HepG2 (cell line): Measurements from ENCODE around the gene ACBD6. TPM values are rescaled to one million over a fixed set of nuclear protein-coding genes. Genes with fewer than 3 reads are reported as not detected.

Experiments used
- ATAC-seq: fragments of 200-7000 bp; cut with Tn5 transposase; 3 replicates; pipeline ENCODE4 v1.9.1; 2020; ENCODE audit warnings: mild to moderate bottlenecking, moderate library complexity
- BruUV-seq: library from RNA; stranded (reverse); fragments of 400-500 nt; replicated peaks from 2 replicates; lab custom pipeline; 2021; lab: Mats Ljungman, UMichigan
- CTCF ChIA-PET: fragments of 300-600 bp; formaldehyde crosslinking; extraction: SDS; loops from one replicate; lab custom pipeline; 2021; ENCODE audit warnings: low total read pairs, inconsistent platforms, low intra/inter-chr PET ratio; lab: Yijun Ruan, JAX
- POLR2A ChIA-PET: fragments of 350-600 bp; sonication (Branson Sonifier 250); formaldehyde crosslinking; loops from one replicate; lab custom pipeline; 2020; ENCODE audit warnings: antibody characterized with exemption, inconsistent platforms; lab: Yijun Ruan, JAX
- DNase-seq: peaks from one replicate; pipeline ENCODE4 v3.0.0-alpha.2; 2015; ENCODE audit warnings: low spot score
- FAIRE-seq: peaks from 3 replicates; lab custom pipeline; 2011; peaks lifted over from hg19 to GRCh38; lab: Jason Lieb, UNC
- H2AFZ ChIP-seq: one replicate; pipeline ENCODE4 v1.6.1; 2011; ENCODE audit warnings: low read length, inconsistent platforms
- H3K27ac ChIP-seq: fragments of 300-600 bp; 3 replicates; pipeline ENCODE4 v1.8.0; 2011; ENCODE audit warnings: mixed run types, mild to moderate bottlenecking, mixed read lengths, low read length, inconsistent platforms; ENCODE audit not compliant: insufficient read depth; ENCODE audit errors: extremely low read length
- H3K27me3 ChIP-seq, 2 experiments: fragments of 200-600 bp in 1 of 2; 2 replicates in 1 of 2; 3 replicates in 1 of 2; pipeline versions ENCODE4 v1.6.0 to v1.8.0; 2011; ENCODE audit warnings: low read length in 2 of 2, mild to moderate bottlenecking in 2 of 2, moderate library complexity in 2 of 2, inconsistent platforms in 1 of 2; ENCODE audit not compliant: insufficient read depth in 2 of 2, control insufficient read depth in 1 of 2
- H3K36me3 ChIP-seq, 2 experiments: fragments of 200-600 bp in 1 of 2; replicated peaks in 1 of 2; 2 replicates in 1 of 2; 3 replicates in 1 of 2; pipeline versions ENCODE4 v1.5.1 to v1.8.0; 2011; ENCODE audit warnings: low read length in 2 of 2, inconsistent platforms in 1 of 2; ENCODE audit not compliant: insufficient read depth in 2 of 2, control insufficient read depth in 1 of 2
- H3K4me1 ChIP-seq: 2 replicates; pipeline ENCODE4 v1.5.1; 2012; ENCODE audit warnings: low read length, inconsistent platforms; ENCODE audit not compliant: insufficient read depth
- H3K4me2 ChIP-seq: 2 replicates; pipeline ENCODE4 v1.6.0; 2011; ENCODE audit warnings: low read depth, low read length, inconsistent platforms
- H3K4me3 ChIP-seq, 3 experiments: fragments of 200-600 bp in 1 of 3; sonication (generic), shearing (Covaris generic) in 1 of 3; replicated peaks in 1 of 3; 2 replicates each; pipeline ENCODE4 v1.5.1; 2011 to 2016; ENCODE audit warnings: low read length in 3 of 3, inconsistent platforms in 2 of 3, low read depth in 2 of 3, mild to moderate bottlenecking in 2 of 3, control low read depth in 1 of 3, mixed read lengths in 1 of 3; ENCODE audit not compliant: insufficient read depth in 1 of 3
- H3K79me2 ChIP-seq: one replicate; pipeline ENCODE4 v1.6.1; 2011; ENCODE audit warnings: low read length, inconsistent platforms; ENCODE audit not compliant: insufficient read depth
- H3K9ac ChIP-seq: 2 replicates; pipeline ENCODE4 v1.6.0; 2011; ENCODE audit warnings: mild to moderate bottlenecking, low read depth, low read length, inconsistent platforms; ENCODE audit not compliant: insufficient read depth
- H3K9me3 ChIP-seq: 2 replicates; pipeline ENCODE4 v1.5.1; 2012; ENCODE audit warnings: mild to moderate bottlenecking, low read length
- H4K20me1 ChIP-seq: 2 replicates; pipeline ENCODE4 v1.6.0; 2011; ENCODE audit warnings: inconsistent platforms, mild to moderate bottlenecking, low read length, moderate library complexity; ENCODE audit not compliant: insufficient read depth
- AKNA ChIP-seq: sonication (generic); formaldehyde crosslinking; IDR thresholded peaks from 2 replicates; pipeline ENCODE4 v1.4.0; 2020; ENCODE audit warnings: missing genetic modification reagents, borderline replicate concordance
- ELF1 ChIP-seq: sonication (generic); formaldehyde crosslinking; IDR thresholded peaks from 2 replicates; pipeline ENCODE4 v1.4.0; 2020; ENCODE audit warnings: missing genetic modification reagents
- FIP1L1 ChIP-seq: fragments of 200-400 bp; formaldehyde crosslinking; IDR thresholded peaks from 2 replicates; pipeline ENCODE4 v1.6.1; 2018; ENCODE audit warnings: low read depth, mild to moderate bottlenecking, low read length, moderate library complexity, borderline replicate concordance; ENCODE audit not compliant: insufficient read depth
- FOXJ3 ChIP-seq: sonication (generic); formaldehyde crosslinking; IDR thresholded peaks from 2 replicates; pipeline ENCODE4 v1.4.0; 2020; ENCODE audit warnings: missing genetic modification reagents, mild to moderate bottlenecking, borderline replicate concordance
- GLI4 ChIP-seq: sonication (generic); formaldehyde crosslinking; IDR thresholded peaks from 2 replicates; pipeline ENCODE4 v1.5.1; 2020; ENCODE audit warnings: missing genetic modification reagents, mild to moderate bottlenecking, moderate library complexity, borderline replicate concordance
- GTF3A ChIP-seq: sonication (generic); formaldehyde crosslinking; conservative IDR thresholded peaks from 2 replicates; pipeline ENCODE4 v1.4.0; 2020; ENCODE audit warnings: mild to moderate bottlenecking, missing genetic modification reagents
- PCBP1 ChIP-seq: fragments of 200-400 bp; formaldehyde crosslinking; IDR thresholded peaks from 2 replicates; pipeline ENCODE4 v1.6.1; 2017; ENCODE audit warnings: mild to moderate bottlenecking, low read depth, low read length, borderline replicate concordance
- RARA ChIP-seq: IDR thresholded peaks from 2 replicates; pipeline ENCODE4 v1.6.1; 2016; ENCODE audit warnings: missing genetic modification reagents, missing compliant biosample characterization
- SIX4 ChIP-seq: sonication (generic); formaldehyde crosslinking; IDR thresholded peaks from 2 replicates; pipeline ENCODE4 v1.4.0; 2020; ENCODE audit warnings: missing genetic modification reagents
- TBP ChIP-seq: sonication (generic); formaldehyde crosslinking; IDR thresholded peaks from 2 replicates; pipeline ENCODE4 v1.5.0; 2020; ENCODE audit warnings: missing genetic modification reagents
- TCF7 ChIP-seq: sonication (generic); IDR thresholded peaks from 2 replicates; pipeline ENCODE4 v1.6.1; 2016; ENCODE audit warnings: antibody characterized with exemption, low read depth
- TIGD3 ChIP-seq: sonication (generic); formaldehyde crosslinking; IDR thresholded peaks from 2 replicates; pipeline ENCODE4 v1.5.1; 2020; ENCODE audit warnings: mild to moderate bottlenecking, missing genetic modification reagents, borderline replicate concordance
- ZBTB42 ChIP-seq: sonication (generic); formaldehyde crosslinking; IDR thresholded peaks from 2 replicates; pipeline ENCODE4 v1.5.0; 2020; ENCODE audit warnings: mild to moderate bottlenecking, missing genetic modification reagents
- ZNF230 ChIP-seq: sonication (generic); formaldehyde crosslinking; IDR thresholded peaks from 2 replicates; pipeline ENCODE4 v1.4.0; 2020; ENCODE audit warnings: mild to moderate bottlenecking, missing genetic modification reagents
- ZNF34 ChIP-seq: sonication (generic); formaldehyde crosslinking; IDR thresholded peaks from 2 replicates; pipeline ENCODE4 v1.4.0; 2020; ENCODE audit warnings: mild to moderate bottlenecking, missing genetic modification reagents, borderline replicate concordance
- ZNF530 ChIP-seq: sonication (generic); formaldehyde crosslinking; IDR thresholded peaks from 2 replicates; pipeline ENCODE4 v1.5.0; 2020; ENCODE audit warnings: low read depth, mild to moderate bottlenecking, missing genetic modification reagents
- ZNF790 ChIP-seq: sonication (generic); formaldehyde crosslinking; IDR thresholded peaks from 2 replicates; pipeline ENCODE4 v1.8.0; 2022; ENCODE audit warnings: missing genetic modification reagents, mild to moderate bottlenecking, borderline replicate concordance
- WGBS: methylation state at CpG from one replicate; pipeline ENCODE4 v1.1.6; 2017; ENCODE audit warnings: low lambda C conversion rate; 5-methylcytosine and 5-hydroxymethylcytosine counted together
- in situ Hi-C: cut with HindIII; loops from 2 replicates; pipeline ENCODE4 v1.10.0; 2017; ENCODE audit warnings: low pct_unique_long_range_greater_than_20kb; ENCODE audit not compliant: extremely low pct_ligation_motif_present
- intact Hi-C: fragments of 100-400 bp; cut with micrococcal nuclease; formaldehyde crosslinking; loops from one replicate; pipeline ENCODE4 v1.10.0; 2022; ENCODE audit not compliant: unreplicated experiment
- polyA plus RNA-seq, 8 experiments: library from polyadenylated mRNA; depleted of rRNA in 3 of 8; stranded (reverse) in 7 of 8; unstranded in 1 of 8; fragments of >200 nt; fragmentation: Illumina TruSeq in 4 of 8; extraction: Trizol in 4 of 8; gene quantifications; 2 replicates each; pipeline versions ENCODE4 v1.2.1 to v1.2.3, GENCODE V29; 2011 to 2016; ENCODE audit warnings: low read depth in 4 of 8, missing spikeins in 1 of 8, mixed read lengths in 1 of 8; ENCODE audit not compliant: insufficient read depth in 1 of 8
- total RNA-seq, 5 experiments: library from RNA; depleted of rRNA; stranded (reverse); fragments of >200 nt; fragmentation: Illumina TruSeq; extraction: Trizol; gene quantifications; 2 replicates each; pipeline ENCODE4 v1.2.3, GENCODE V29; 2016; ENCODE audit warnings: low read depth in 1 of 5
- TF ChIP-seq, protein P1 (sequence below): IDR thresholded peaks from 2 replicates; pipeline ENCODE4 v1.6.1; 2012; ENCODE audit warnings: inconsistent platforms
- TF ChIP-seq, protein P2 (sequence below): sonication (generic); formaldehyde crosslinking; IDR thresholded peaks from 2 replicates; pipeline ENCODE4 v1.5.0; 2020; ENCODE audit warnings: missing genetic modification reagents

Gene ACBD6
- total and polyA plus RNA-seq, 2 of the 13 experiments (the other 11 are each of a cell fraction or from before 2014, with no cell fraction given) = 33.5 to 47.2 TPM

GRCh38 chr1:180534214-180534613, 31.8 kb upstream of the ACBD6 start:
- Histone ChIP-seq H3K27ac (no peak overlapping the region), H3K9ac (no peak overlapping the region), H3K27me3 (peaks cover 2 to 4% of the 10 kb centered on the region in 2 experiments; a peak in 3 of 5 replicates), H3K4me1 (peaks cover 22% of the 10 kb centered on the region; the same call in 1 of the 2 replicates), H3K9me3 (no peaks in the 10 kb centered on the region), H3K4me3 (no peak overlapping the region), H4K20me1 (no peaks in the 10 kb centered on the region), H3K79me2 (no peaks in the 10 kb centered on the region), H2AFZ (no peak overlapping the region), H3K4me2 (no peak overlapping the region), H3K36me3 (no peaks in the 10 kb centered on the region)
- ChIA-PET POLR2A (no interaction called here), CTCF (interaction anchor here (1.9 to 2.5 kb wide), 2 partner anchors 19 to 329 kb away, joined by 6 to 31 read pairs; no protein-coding TSS in a partner anchor)
- WGBS = 66% methylated on average over 7 of the region's 7 CpGs
- FAIRE-seq (no peak), DNase-seq (no peak), ATAC-seq (no peak)
- TF ChIP-seq TBP (CRISPR knock-in tag) = no peak
- TF ChIP-seq ZNF34 = no peak
- no peak for TF ChIP-seq ELF1 (CRISPR knock-in tag)
- no peak for TF ChIP-seq ZNF230 (CRISPR knock-in tag)
- TF ChIP-seq AKNA = no peak
- no peak for TF ChIP-seq TCF7
- no peak for TF ChIP-seq ZNF530
- no peak for TF ChIP-seq ZBTB42 (CRISPR knock-in tag)
- TF ChIP-seq GLI4 = no peak
- TF ChIP-seq FIP1L1 = no peak
- no peak for TF ChIP-seq FOXJ3 (CRISPR knock-in tag)
- no peak for TF ChIP-seq TIGD3 (CRISPR knock-in tag)
- TF ChIP-seq, protein P1, sequence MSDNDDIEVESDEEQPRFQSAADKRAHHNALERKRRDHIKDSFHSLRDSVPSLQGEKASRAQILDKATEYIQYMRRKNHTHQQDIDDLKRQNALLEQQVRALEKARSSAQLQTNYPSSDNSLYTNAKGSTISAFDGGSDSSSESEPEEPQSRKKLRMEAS = no peak
- no peak for TF ChIP-seq ZNF790 (CRISPR knock-in tag)
- no peak for TF ChIP-seq PCBP1
- no peak for TF ChIP-seq SIX4 (CRISPR knock-in tag)
- no peak for TF ChIP-seq RARA (CRISPR knock-in tag)
- TF ChIP-seq, protein P2, sequence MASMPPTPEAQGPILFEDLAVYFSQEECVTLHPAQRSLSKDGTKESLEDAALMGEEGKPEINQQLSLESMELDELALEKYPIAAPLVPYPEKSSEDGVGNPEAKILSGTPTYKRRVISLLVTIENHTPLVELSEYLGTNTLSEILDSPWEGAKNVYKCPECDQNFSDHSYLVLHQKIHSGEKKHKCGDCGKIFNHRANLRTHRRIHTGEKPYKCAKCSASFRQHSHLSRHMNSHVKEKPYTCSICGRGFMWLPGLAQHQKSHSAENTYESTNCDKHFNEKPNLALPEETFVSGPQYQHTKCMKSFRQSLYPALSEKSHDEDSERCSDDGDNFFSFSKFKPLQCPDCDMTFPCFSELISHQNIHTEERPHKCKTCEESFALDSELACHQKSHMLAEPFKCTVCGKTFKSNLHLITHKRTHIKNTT (CRISPR knock-in tag) = no peak
- no peak for TF ChIP-seq GTF3A
- intact Hi-C loops = loop anchor here (5.0 kb wide), 2 partner anchors 243 to 328 kb away; no protein-coding TSS in a partner anchor
- BruUV-seq = no TSS peak
- in situ Hi-C loops = no loop called here
